HepG2 (cell line): ENCODE data around the gene PRSS12. TPM values are rescaled to one million over a fixed set of nuclear protein-coding genes. Genes with fewer than 3 reads are reported as not detected.

Source experiments
- ESRRA ChIP-seq: sonication (generic); formaldehyde crosslinking; IDR thresholded peaks from 2 replicates; pipeline ENCODE4 v1.5.1; 2020; ENCODE audit warnings: mild to moderate bottlenecking, low read depth, missing genetic modification reagents
- GTF2F1 ChIP-seq: fragments of 150-350 bp; IDR thresholded peaks from 2 replicates; pipeline ENCODE4 v1.6.1; 2014; ENCODE audit warnings: low read length
- IKZF5 ChIP-seq: IDR thresholded peaks from 2 replicates; pipeline ENCODE4 v1.6.1; 2018; ENCODE audit warnings: missing genetic modification reagents, mild to moderate bottlenecking, missing compliant biosample characterization
- KDM5A ChIP-seq: fragments of 200-600 bp; sonication (generic); IDR thresholded peaks from 2 replicates; pipeline ENCODE4 v1.7.0; 2018; ENCODE audit warnings: antibody characterized with exemption, mild to moderate bottlenecking, low read length, borderline replicate concordance
- MAFK ChIP-seq, 2 experiments: IDR thresholded peaks in 1 of 2; conservative IDR thresholded peaks in 1 of 2; 2 replicates each; pipeline ENCODE4 v1.6.1; 2011; ENCODE audit warnings: improper control_type of control experiment in 2 of 2, low read length in 2 of 2
- MED1 ChIP-seq: sonication (generic); formaldehyde crosslinking; IDR thresholded peaks from 2 replicates; pipeline ENCODE4 v1.4.0; 2020; ENCODE audit warnings: missing genetic modification reagents
- NFATC3 ChIP-seq: sonication (generic); formaldehyde crosslinking; IDR thresholded peaks from 2 replicates; pipeline ENCODE4 v1.5.1; 2020; ENCODE audit warnings: mild to moderate bottlenecking, missing genetic modification reagents
- PAXIP1 ChIP-seq: sonication (generic); formaldehyde crosslinking; conservative IDR thresholded peaks from 2 replicates; pipeline ENCODE4 v1.4.0; 2020; ENCODE audit warnings: mild to moderate bottlenecking, missing genetic modification reagents, moderate library complexity
- STAG1 ChIP-seq: sonication (generic); formaldehyde crosslinking; IDR thresholded peaks from 2 replicates; pipeline ENCODE4 v1.4.0; 2020; ENCODE audit warnings: missing genetic modification reagents
- THRA ChIP-seq: sonication (generic); formaldehyde crosslinking; IDR thresholded peaks from 2 replicates; pipeline ENCODE4 v1.4.0; 2020; ENCODE audit warnings: missing genetic modification reagents, borderline replicate concordance
- THYN1 ChIP-seq: sonication (generic); formaldehyde crosslinking; IDR thresholded peaks from 2 replicates; pipeline ENCODE4 v1.8.1; 2023; ENCODE audit warnings: low read depth, mild to moderate bottlenecking, moderate library complexity, missing genetic modification reagents, borderline replicate concordance
- ZKSCAN5 ChIP-seq: sonication (generic); formaldehyde crosslinking; IDR thresholded peaks from 2 replicates; pipeline ENCODE4 v1.5.1; 2020; ENCODE audit warnings: mild to moderate bottlenecking, missing genetic modification reagents
- ZNF253 ChIP-seq: sonication (generic); formaldehyde crosslinking; IDR thresholded peaks from 2 replicates; pipeline ENCODE4 v1.8.0; 2022; ENCODE audit warnings: mild to moderate bottlenecking, missing genetic modification reagents, borderline replicate concordance
- ZNF546 ChIP-seq: sonication (generic); formaldehyde crosslinking; conservative IDR thresholded peaks from 2 replicates; pipeline ENCODE4 v1.8.1; 2023; ENCODE audit warnings: mild to moderate bottlenecking, missing genetic modification reagents
- ZNF609 ChIP-seq: sonication (generic); formaldehyde crosslinking; IDR thresholded peaks from 2 replicates; pipeline ENCODE4 v1.4.0; 2020; ENCODE audit warnings: mild to moderate bottlenecking, missing genetic modification reagents, borderline replicate concordance
- ZNF782 ChIP-seq: sonication (generic); formaldehyde crosslinking; IDR thresholded peaks from 2 replicates; pipeline ENCODE4 v1.4.0; 2020; ENCODE audit warnings: missing genetic modification reagents, mild to moderate bottlenecking, borderline replicate concordance
- ZSCAN22 ChIP-seq: sonication (generic); formaldehyde crosslinking; IDR thresholded peaks from 2 replicates; pipeline ENCODE4 v1.4.0; 2020; ENCODE audit warnings: mild to moderate bottlenecking, missing genetic modification reagents
- polyA plus RNA-seq, 8 experiments: library from polyadenylated mRNA; depleted of rRNA in 3 of 8; stranded (reverse) in 7 of 8; unstranded in 1 of 8; fragments of >200 nt; fragmentation: Illumina TruSeq in 4 of 8; extraction: Trizol in 4 of 8; gene quantifications; 2 replicates each; pipeline versions ENCODE4 v1.2.1 to v1.2.3, GENCODE V29; 2011 to 2016; ENCODE audit warnings: low read depth in 4 of 8, missing spikeins in 1 of 8, mixed read lengths in 1 of 8; ENCODE audit not compliant: insufficient read depth in 1 of 8
- total RNA-seq, 5 experiments: library from RNA; depleted of rRNA; stranded (reverse); fragments of >200 nt; fragmentation: Illumina TruSeq; extraction: Trizol; gene quantifications; 2 replicates each; pipeline ENCODE4 v1.2.3, GENCODE V29; 2016; ENCODE audit warnings: low read depth in 1 of 5

The PRSS12 gene
- total and polyA plus RNA-seq, 2 of the 13 experiments (the other 11 are each of a cell fraction or from before 2014, with no cell fraction given), result 0.02 TPM; not detected in 1

GRCh38 chr4:118278473-118279274 is 74.1 kb downstream of the PRSS12 start (continued):
- TF ChIP-seq ESRRA (CRISPR knock-in tag) (no peak), PAXIP1 (CRISPR knock-in tag) (peak; percentile 57), ZNF609 (CRISPR knock-in tag) (peak; percentile 58; the same call in 1 of the 2 replicates), KDM5A (no peak), ZNF253 (CRISPR knock-in tag) (no peak), IKZF5 (CRISPR knock-in tag) (peak; percentile 75), GTF2F1 (peak; percentile 90), STAG1 (CRISPR knock-in tag) (no peak), ZKSCAN5 (CRISPR knock-in tag) (no peak; the same call in 1 of the 2 replicates), NFATC3 (CRISPR knock-in tag) (no peak; the same call in 1 of the 2 replicates), MED1 (CRISPR knock-in tag) (peak; percentile 80), ZSCAN22 (CRISPR knock-in tag) (no peak), ZNF782 (CRISPR knock-in tag) (no peak), ZNF546 (peak; percentile 50; the same call in 1 of the 2 replicates), THYN1 (CRISPR knock-in tag) (no peak), MAFK (conservative IDR thresholded peaks at IDR 0.05 in 1 of 2, IDR thresholded peaks at IDR 0.05 in 1 of 2; ENCODE audit: low read length in 2 of 2) (no peak), THRA (CRISPR knock-in tag) (peak; percentile 58)
